ENCODE data around the gene ATXN7L3. TPM values are rescaled to one million over a fixed set of nuclear protein-coding genes. Genes with fewer than 3 reads are reported as not detected.

The ATXN7L3 gene
- total and polyA plus RNA-seq, 12 donors = 23.7 to 40.6 (median 30.7) TPM

- no peak for TF ChIP-seq CTCF (IDR thresholded peaks at IDR 0.05)
- Histone ChIP-seq H3K27me3 (no peaks in the 10 kb centered on the region), H3K4me1 (peaks cover 0 to 16% (median 6%) of the 10 kb centered on the region in 9 donors), H3K36me3 (peaks cover 0 to 3% (median 0%) of the 10 kb centered on the region in 9 donors), H3K4me3 (no peak overlapping the region), H3K27ac (no peak overlapping the region), H3K9me3 (no peaks in the 10 kb centered on the region)
- intact Hi-C loops (cut with DNase I) = loop anchor here in 1 of 10 donors (10.0 kb wide), 1 partner anchor 220 kb away; the partner anchor contains the start of gene PPY
- 97% methylated on average over 1 of the region's 1 CpG for WGBS, 2 donors
- ATAC-seq (no peak), DNase-seq (no peak)
Measured at GRCh38 chr17:44164476-44164875, 35.2 kb downstream of the ATXN7L3 start.

GRCh38 chr17:44159519-44160210 lies 40.0 kb downstream of the ATXN7L3 start:
- 78 to 82% methylated on average over 15 of the region's 15 CpGs for WGBS, 2 donors
- Histone ChIP-seq H3K9me3 (no peaks in the 10 kb centered on the region), H3K4me3 (no peak overlapping the region), H3K27ac (no peak overlapping the region), H3K36me3 (peaks cover 0 to 3% (median 0%) of the 10 kb centered on the region in 9 donors), H3K4me1 (no peaks in the 10 kb centered on the region), H3K27me3 (no peaks in the 10 kb centered on the region)
- no peak for TF ChIP-seq CTCF (IDR thresholded peaks at IDR 0.05)
- intact Hi-C loops (cut with DNase I) = loop anchor here in 1 of 10 donors (10.0 kb wide), 1 partner anchor 215 kb away; the partner anchor contains the start of gene PPY
- no peak for DNase-seq
- ATAC-seq = no peak

- H3K9me3 ChIP-seq = no peaks in the 10 kb centered on the region
- H3K4me3 ChIP-seq = no peak overlapping the region
- peaks cover 0 to 4% (median 0%) of the 10 kb centered on the region in 9 donors for H3K36me3 ChIP-seq
- 83 to 86% methylated on average over 2 of the region's 2 CpGs for WGBS, 2 donors
- no peak for TF ChIP-seq CTCF (IDR thresholded peaks at IDR 0.05)
- DNase-seq (no peak), ATAC-seq (no peak)
- H3K27ac ChIP-seq = no peak overlapping the region
- H3K4me1 ChIP-seq = no peaks in the 10 kb centered on the region
- H3K27me3 ChIP-seq = no peaks in the 10 kb centered on the region
- intact Hi-C loops (cut with DNase I) = no loop called here
Measured at GRCh38 chr17:44155488-44155887, 44.2 kb downstream of the ATXN7L3 start.

GRCh38 chr17:44152875-44153274 lies 46.8 kb downstream of the ATXN7L3 start:
- Histone ChIP-seq H3K36me3 (peaks cover 0 to 4% (median 0%) of the 10 kb centered on the region in 9 donors), H3K27me3 (no peaks in the 10 kb centered on the region), H3K4me3 (no peak overlapping the region), H3K9me3 (no peaks in the 10 kb centered on the region), H3K4me1 (peaks cover 0 to 12% (median 2%) of the 10 kb centered on the region in 9 donors), H3K27ac (no peak overlapping the region)
- WGBS, 2 donors = 89 to 97% methylated on average over 4 of the region's 4 CpGs
- TF ChIP-seq CTCF (IDR thresholded peaks at IDR 0.05) = no peak
- DNase-seq = no peak
- intact Hi-C loops (cut with DNase I) = no loop called here
- ATAC-seq = no peak

Measured in heart right ventricle (tissue), 16 donors.